ENCODE data around the gene RCC2.

DNA sequence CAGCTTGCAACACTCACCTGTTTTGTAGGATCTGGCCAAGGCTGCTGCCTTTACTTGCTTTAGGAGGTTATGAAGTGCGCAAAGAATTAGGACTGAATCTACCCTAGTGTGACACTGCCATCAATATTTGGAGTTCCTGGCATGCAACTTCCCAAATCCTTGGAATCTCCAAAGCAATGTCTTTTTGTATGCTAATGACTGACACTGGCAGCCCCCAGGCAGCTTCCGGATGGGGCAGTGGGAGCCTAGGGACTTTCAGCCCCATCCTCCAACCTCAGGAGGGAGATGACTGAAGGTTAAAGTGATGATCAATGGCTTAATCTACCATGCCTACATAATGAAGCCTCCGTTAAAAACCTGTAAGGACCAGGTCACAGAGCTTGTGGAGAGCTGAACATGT lies 5.5 kb downstream of the RCC2 start:
- TF ChIP-seq MAFK (IDR thresholded peaks at IDR 0.05; ENCODE audit: partially characterized antibody): no peak
- TF ChIP-seq, protein P1, sequence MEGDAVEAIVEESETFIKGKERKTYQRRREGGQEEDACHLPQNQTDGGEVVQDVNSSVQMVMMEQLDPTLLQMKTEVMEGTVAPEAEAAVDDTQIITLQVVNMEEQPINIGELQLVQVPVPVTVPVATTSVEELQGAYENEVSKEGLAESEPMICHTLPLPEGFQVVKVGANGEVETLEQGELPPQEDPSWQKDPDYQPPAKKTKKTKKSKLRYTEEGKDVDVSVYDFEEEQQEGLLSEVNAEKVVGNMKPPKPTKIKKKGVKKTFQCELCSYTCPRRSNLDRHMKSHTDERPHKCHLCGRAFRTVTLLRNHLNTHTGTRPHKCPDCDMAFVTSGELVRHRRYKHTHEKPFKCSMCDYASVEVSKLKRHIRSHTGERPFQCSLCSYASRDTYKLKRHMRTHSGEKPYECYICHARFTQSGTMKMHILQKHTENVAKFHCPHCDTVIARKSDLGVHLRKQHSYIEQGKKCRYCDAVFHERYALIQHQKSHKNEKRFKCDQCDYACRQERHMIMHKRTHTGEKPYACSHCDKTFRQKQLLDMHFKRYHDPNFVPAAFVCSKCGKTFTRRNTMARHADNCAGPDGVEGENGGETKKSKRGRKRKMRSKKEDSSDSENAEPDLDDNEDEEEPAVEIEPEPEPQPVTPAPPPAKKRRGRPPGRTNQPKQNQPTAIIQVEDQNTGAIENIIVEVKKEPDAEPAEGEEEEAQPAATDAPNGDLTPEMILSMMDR (IDR thresholded peaks at IDR 0.05): no peak
- no peak for TF ChIP-seq JUNB (IDR thresholded peaks at IDR 0.05)
- TF ChIP-seq BHLHE40 (IDR thresholded peaks at IDR 0.05; ENCODE audit: low read depth, low read length): no peak
- TF ChIP-seq POLR2A (IDR thresholded peaks at IDR 0.05; ENCODE audit: low read length): no peak
- no peak for TF ChIP-seq GATA3 (IDR thresholded peaks at IDR 0.05; ENCODE audit: borderline replicate concordance)
- TF ChIP-seq REST (IDR thresholded peaks at IDR 0.05): no peak
- TF ChIP-seq RFX5 (IDR thresholded peaks at IDR 0.05): no peak
- TF ChIP-seq HMGXB4 (CRISPR knock-in tag; IDR thresholded peaks at IDR 0.05; ENCODE audit: borderline replicate concordance): no peak
- TF ChIP-seq SMC3 (IDR thresholded peaks at IDR 0.05): no peak
- no peak for TF ChIP-seq USF2 (IDR thresholded peaks at IDR 0.05)
- TF ChIP-seq MAX (IDR thresholded peaks at IDR 0.05): no peak
- TF ChIP-seq RAD21 (conservative IDR thresholded peaks at IDR 0.05 in 1 of 2, IDR thresholded peaks at IDR 0.05 in 1 of 2): no peak
- no peak for TF ChIP-seq FOXS1 (CRISPR knock-in tag; IDR thresholded peaks at IDR 0.05)
